Liver (tissue), 9 donors: ENCODE data around the gene CIAPIN1. TPM values are rescaled to one million over a fixed set of nuclear protein-coding genes. Genes with fewer than 3 reads are reported as not detected.

Experiments
- DNase-seq: peaks from one replicate; pipeline ENCODE4 v3.0.0-alpha.2; 2017; ENCODE audit warnings: low spot score
- H3K27ac ChIP-seq, 2 donors: one replicate each; pipeline ENCODE4 v1.7.0; 2013; ENCODE audit warnings: inconsistent platforms in 2 of 2, low read length in 2 of 2, control low read depth in 1 of 2, low read depth in 1 of 2, mild to moderate bottlenecking in 1 of 2
- H3K27me3 ChIP-seq, 4 donors: one replicate each; pipeline versions ENCODE4 v1.6.1 to v1.7.0; 2013; ENCODE audit warnings: low read length in 3 of 4, inconsistent platforms in 1 of 4, mild to moderate bottlenecking in 1 of 4, moderate library complexity in 1 of 4; ENCODE audit not compliant: control insufficient read depth in 4 of 4, insufficient read depth in 4 of 4
- H3K36me3 ChIP-seq, 4 donors: one replicate each; pipeline versions ENCODE4 v1.6.1 to v1.7.0; 2013; ENCODE audit warnings: low read length in 3 of 4, mild to moderate bottlenecking in 3 of 4, low read depth in 1 of 4, moderate library complexity in 1 of 4; ENCODE audit not compliant: control insufficient read depth in 4 of 4, insufficient read depth in 3 of 4
- H3K4me1 ChIP-seq, 4 donors: one replicate each; pipeline versions ENCODE4 v1.6.1 to v1.7.0; 2013; ENCODE audit warnings: low read length in 3 of 4, mild to moderate bottlenecking in 3 of 4, moderate library complexity in 1 of 4; ENCODE audit not compliant: control insufficient read depth in 4 of 4, insufficient read depth in 4 of 4
- H3K4me3 ChIP-seq, 3 donors: one replicate each; pipeline versions ENCODE4 v1.6.1 to v1.7.0; 2013; ENCODE audit warnings: low read length in 3 of 3, control low read depth in 1 of 3, low read depth in 1 of 3, mild to moderate bottlenecking in 1 of 3
- H3K9ac ChIP-seq, 2 donors: one replicate each; pipeline ENCODE4 v1.7.0; 2013; ENCODE audit warnings: low read length in 2 of 2, mild to moderate bottlenecking in 2 of 2, moderate library complexity in 2 of 2, control low read depth in 1 of 2, low read depth in 1 of 2
- H3K9me3 ChIP-seq, 4 donors: one replicate each; pipeline versions ENCODE4 v1.6.1 to v1.7.0; 2013; ENCODE audit warnings: low read length in 3 of 4; ENCODE audit not compliant: control insufficient read depth in 4 of 4
- EGR1 ChIP-seq, 2 donors: IDR thresholded peaks; 2 replicates each; pipeline ENCODE4 v1.6.1; 2016 to 2018; ENCODE audit warnings: antibody characterized with exemption in 2 of 2, low read depth in 2 of 2
- FOXA1 ChIP-seq: IDR thresholded peaks from 2 replicates; pipeline ENCODE4 v1.6.1; 2016; ENCODE audit warnings: antibody characterized with exemption
- FOXA2 ChIP-seq: IDR thresholded peaks from 2 replicates; pipeline ENCODE4 v1.6.1; 2016; ENCODE audit warnings: antibody characterized with exemption
- GABPA ChIP-seq, 2 donors: IDR thresholded peaks in 1 of 2; conservative IDR thresholded peaks in 1 of 2; 2 replicates each; pipeline ENCODE4 v1.6.1; 2016; ENCODE audit warnings: antibody characterized with exemption in 2 of 2, mild to moderate bottlenecking in 1 of 2, moderate library complexity in 1 of 2
- HNF4A ChIP-seq, 2 donors: conservative IDR thresholded peaks; 2 replicates each; pipeline ENCODE4 v1.6.1; 2016; ENCODE audit warnings: antibody characterized with exemption in 2 of 2, mild to moderate bottlenecking in 2 of 2
- HNF4G ChIP-seq: IDR thresholded peaks from 2 replicates; pipeline ENCODE4 v1.6.1; 2016; ENCODE audit warnings: antibody characterized with exemption
- JUND ChIP-seq, 2 donors: IDR thresholded peaks; 2 replicates each; pipeline ENCODE4 v1.6.1; 2016; ENCODE audit warnings: antibody characterized with exemption in 2 of 2
- NR2F2 ChIP-seq: IDR thresholded peaks from 2 replicates; pipeline ENCODE4 v1.6.1; 2016; ENCODE audit warnings: antibody characterized with exemption
- RAD21 ChIP-seq, 2 donors: IDR thresholded peaks; 2 replicates each; pipeline ENCODE4 v1.6.1; 2016; ENCODE audit warnings: antibody characterized with exemption in 2 of 2, mild to moderate bottlenecking in 2 of 2
- RXRA ChIP-seq, 2 donors: IDR thresholded peaks; 2 replicates each; pipeline ENCODE4 v1.6.1; 2017 to 2018; ENCODE audit warnings: antibody characterized with exemption in 2 of 2, mild to moderate bottlenecking in 1 of 2
- SP1 ChIP-seq: IDR thresholded peaks from 2 replicates; pipeline ENCODE4 v1.6.1; 2018; ENCODE audit warnings: antibody characterized with exemption, mild to moderate bottlenecking
- YY1 ChIP-seq: IDR thresholded peaks from 2 replicates; pipeline ENCODE4 v1.6.1; 2016; ENCODE audit warnings: antibody characterized with exemption, mild to moderate bottlenecking
- WGBS: extraction: QIAGEN DNeasy Blood & Tissue Kit; methylation state at CpG from one replicate; pipeline ENCODE4 v1.1.7; 2013; 5-methylcytosine and 5-hydroxymethylcytosine counted together
- polyA plus RNA-seq, 2 donors: library from polyadenylated mRNA; stranded (reverse) in 1 of 2; unstranded in 1 of 2; fragments of 200-250 nt in 1 of 2; fragments of >200 nt in 1 of 2; fragmentation: Nextera tagmentation in 1 of 2; extraction: Ambion mirVana in 1 of 2; gene quantifications; one replicate each; pipeline versions ENCODE4 v1.2.1 to v1.2.3, GENCODE V29; 2013 to 2015
- total RNA-seq, 2 donors: library from RNA; depleted of rRNA; stranded (reverse); fragments of >200 nt; gene quantifications; one replicate each; pipeline ENCODE4 v1.2.3, GENCODE V29; 2014
- TF ChIP-seq, protein P1 (sequence below): IDR thresholded peaks from 2 replicates; pipeline ENCODE4 v1.6.1; 2016; ENCODE audit warnings: antibody characterized with exemption
- TF ChIP-seq, protein P2 (sequence below): IDR thresholded peaks from 2 replicates; pipeline ENCODE4 v1.6.1; 2016; ENCODE audit warnings: antibody characterized with exemption
- TF ChIP-seq, protein P3 (sequence below): IDR thresholded peaks from 2 replicates; pipeline ENCODE4 v1.6.1; 2016; ENCODE audit warnings: antibody characterized with exemption
- TF ChIP-seq, protein P4 (sequence below): fragments of 150-350 bp; IDR thresholded peaks from 2 replicates; pipeline ENCODE4 v1.5.1; 2017; ENCODE audit warnings: improper control_type of control experiment, low read depth, low read length; ENCODE audit not compliant: missing input control
- TF ChIP-seq, protein P5 (sequence below): IDR thresholded peaks from 2 replicates; pipeline ENCODE4 v1.6.1; 2016; ENCODE audit warnings: antibody characterized with exemption, mild to moderate bottlenecking
- donor health status: healthy.
- donor health status: healthy.
- donor health status: healthy.
- donor health status: healthy.
- donor health status: healthy.

CIAPIN1 gene
- total and polyA plus RNA-seq, 4 donors: 19.5 to 32.7 (median 23.4) TPM

DNA sequence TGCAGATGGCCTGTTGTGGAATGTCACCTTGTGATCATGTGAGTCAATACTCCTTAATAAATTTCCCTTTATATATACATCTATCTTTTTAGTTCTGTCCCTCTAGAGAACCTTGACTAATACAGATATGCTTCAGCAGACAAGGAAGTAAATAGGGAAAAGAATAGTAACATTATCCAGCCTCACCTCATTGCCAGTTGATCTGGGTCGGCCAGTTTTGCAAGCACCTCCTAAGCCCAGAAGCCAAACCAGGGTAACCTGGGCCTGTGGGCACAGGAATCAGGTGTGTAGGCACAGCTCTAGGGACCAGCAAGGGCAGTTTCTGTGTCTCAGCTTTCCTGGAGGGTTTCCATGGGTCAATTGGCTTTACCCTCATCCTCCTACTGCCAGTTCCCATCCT lies 54.5 kb downstream of the CIAPIN1 start:
- Histone ChIP-seq H3K27ac (no peak overlapping the region), H3K4me1 (no peaks in the 10 kb centered on the region), H3K4me3 (no peak overlapping the region), H3K36me3 (no peaks in the 10 kb centered on the region), H3K9ac (no peak overlapping the region), H3K9me3 (no peaks in the 10 kb centered on the region), H3K27me3 (no peaks in the 10 kb centered on the region)
- DNase-seq: no peak
- TF ChIP-seq FOXA1: no peak
- TF ChIP-seq, protein P1, sequence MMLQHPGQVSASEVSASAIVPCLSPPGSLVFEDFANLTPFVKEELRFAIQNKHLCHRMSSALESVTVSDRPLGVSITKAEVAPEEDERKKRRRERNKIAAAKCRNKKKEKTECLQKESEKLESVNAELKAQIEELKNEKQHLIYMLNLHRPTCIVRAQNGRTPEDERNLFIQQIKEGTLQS: no peak
- TF ChIP-seq, protein P2, sequence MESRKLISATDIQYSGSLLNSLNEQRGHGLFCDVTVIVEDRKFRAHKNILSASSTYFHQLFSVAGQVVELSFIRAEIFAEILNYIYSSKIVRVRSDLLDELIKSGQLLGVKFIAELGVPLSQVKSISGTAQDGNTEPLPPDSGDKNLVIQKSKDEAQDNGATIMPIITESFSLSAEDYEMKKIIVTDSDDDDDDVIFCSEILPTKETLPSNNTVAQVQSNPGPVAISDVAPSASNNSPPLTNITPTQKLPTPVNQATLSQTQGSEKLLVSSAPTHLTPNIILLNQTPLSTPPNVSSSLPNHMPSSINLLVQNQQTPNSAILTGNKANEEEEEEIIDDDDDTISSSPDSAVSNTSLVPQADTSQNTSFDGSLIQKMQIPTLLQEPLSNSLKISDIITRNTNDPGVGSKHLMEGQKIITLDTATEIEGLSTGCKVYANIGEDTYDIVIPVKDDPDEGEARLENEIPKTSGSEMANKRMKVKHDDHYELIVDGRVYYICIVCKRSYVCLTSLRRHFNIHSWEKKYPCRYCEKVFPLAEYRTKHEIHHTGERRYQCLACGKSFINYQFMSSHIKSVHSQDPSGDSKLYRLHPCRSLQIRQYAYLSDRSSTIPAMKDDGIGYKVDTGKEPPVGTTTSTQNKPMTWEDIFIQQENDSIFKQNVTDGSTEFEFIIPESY: no peak
- no peak for TF ChIP-seq RXRA (IDR thresholded peaks at IDR 0.05)
- no peak for TF ChIP-seq GABPA (IDR thresholded peaks at IDR 0.05 in 1 of 2, conservative IDR thresholded peaks at IDR 0.05 in 1 of 2)
- 92% methylated on average over 1 of the region's 1 CpG for WGBS

DNA sequence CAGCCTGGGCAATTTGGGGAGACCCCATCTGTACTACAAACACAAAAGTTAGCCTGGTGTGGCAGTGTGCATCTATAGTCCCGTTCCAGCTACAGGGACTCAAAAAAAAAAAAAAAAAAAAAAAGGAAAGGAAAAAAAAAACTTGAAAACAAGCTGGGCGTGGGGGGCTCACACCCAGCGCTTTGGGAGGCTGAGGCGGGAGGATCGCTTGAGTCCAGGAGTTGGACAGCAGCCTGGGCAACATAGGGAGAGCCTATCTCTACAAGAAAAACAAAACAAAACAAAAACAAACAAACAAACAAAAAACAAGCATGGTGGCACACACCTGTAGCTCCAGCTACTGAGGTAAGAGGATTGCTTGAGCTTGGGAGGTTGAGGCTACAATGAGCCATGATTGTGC lies 55.5 kb downstream of the CIAPIN1 start:
- no peaks in the 10 kb centered on the region for H3K36me3 ChIP-seq
- no peaks in the 10 kb centered on the region for H3K4me1 ChIP-seq
- H3K9ac ChIP-seq: no peak overlapping the region
- H3K27ac ChIP-seq: no peak overlapping the region
- H3K9me3 ChIP-seq: no peaks in the 10 kb centered on the region
- 91% methylated on average over 5 of the region's 5 CpGs for WGBS
- TF ChIP-seq, protein P3, sequence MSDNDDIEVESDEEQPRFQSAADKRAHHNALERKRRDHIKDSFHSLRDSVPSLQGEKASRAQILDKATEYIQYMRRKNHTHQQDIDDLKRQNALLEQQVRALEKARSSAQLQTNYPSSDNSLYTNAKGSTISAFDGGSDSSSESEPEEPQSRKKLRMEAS: no peak
- TF ChIP-seq JUND (IDR thresholded peaks at IDR 0.05) (no peak), FOXA1 (no peak), SP1 (no peak), GABPA (IDR thresholded peaks at IDR 0.05 in 1 of 2, conservative IDR thresholded peaks at IDR 0.05 in 1 of 2) (no peak), RXRA (IDR thresholded peaks at IDR 0.05) (no peak), YY1 (no peak), HNF4G (no peak), FOXA2 (no peak), NR2F2 (no peak), RAD21 (IDR thresholded peaks at IDR 0.05) (no peak), EGR1 (IDR thresholded peaks at IDR 0.05; ENCODE audit: low read depth in 2 of 2) (no peak), HNF4A (conservative IDR thresholded peaks at IDR 0.05) (no peak)
- TF ChIP-seq, protein P1: no peak
- TF ChIP-seq, protein P2: no peak
- TF ChIP-seq, protein P4, sequence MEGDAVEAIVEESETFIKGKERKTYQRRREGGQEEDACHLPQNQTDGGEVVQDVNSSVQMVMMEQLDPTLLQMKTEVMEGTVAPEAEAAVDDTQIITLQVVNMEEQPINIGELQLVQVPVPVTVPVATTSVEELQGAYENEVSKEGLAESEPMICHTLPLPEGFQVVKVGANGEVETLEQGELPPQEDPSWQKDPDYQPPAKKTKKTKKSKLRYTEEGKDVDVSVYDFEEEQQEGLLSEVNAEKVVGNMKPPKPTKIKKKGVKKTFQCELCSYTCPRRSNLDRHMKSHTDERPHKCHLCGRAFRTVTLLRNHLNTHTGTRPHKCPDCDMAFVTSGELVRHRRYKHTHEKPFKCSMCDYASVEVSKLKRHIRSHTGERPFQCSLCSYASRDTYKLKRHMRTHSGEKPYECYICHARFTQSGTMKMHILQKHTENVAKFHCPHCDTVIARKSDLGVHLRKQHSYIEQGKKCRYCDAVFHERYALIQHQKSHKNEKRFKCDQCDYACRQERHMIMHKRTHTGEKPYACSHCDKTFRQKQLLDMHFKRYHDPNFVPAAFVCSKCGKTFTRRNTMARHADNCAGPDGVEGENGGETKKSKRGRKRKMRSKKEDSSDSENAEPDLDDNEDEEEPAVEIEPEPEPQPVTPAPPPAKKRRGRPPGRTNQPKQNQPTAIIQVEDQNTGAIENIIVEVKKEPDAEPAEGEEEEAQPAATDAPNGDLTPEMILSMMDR: no peak
- TF ChIP-seq, protein P5, sequence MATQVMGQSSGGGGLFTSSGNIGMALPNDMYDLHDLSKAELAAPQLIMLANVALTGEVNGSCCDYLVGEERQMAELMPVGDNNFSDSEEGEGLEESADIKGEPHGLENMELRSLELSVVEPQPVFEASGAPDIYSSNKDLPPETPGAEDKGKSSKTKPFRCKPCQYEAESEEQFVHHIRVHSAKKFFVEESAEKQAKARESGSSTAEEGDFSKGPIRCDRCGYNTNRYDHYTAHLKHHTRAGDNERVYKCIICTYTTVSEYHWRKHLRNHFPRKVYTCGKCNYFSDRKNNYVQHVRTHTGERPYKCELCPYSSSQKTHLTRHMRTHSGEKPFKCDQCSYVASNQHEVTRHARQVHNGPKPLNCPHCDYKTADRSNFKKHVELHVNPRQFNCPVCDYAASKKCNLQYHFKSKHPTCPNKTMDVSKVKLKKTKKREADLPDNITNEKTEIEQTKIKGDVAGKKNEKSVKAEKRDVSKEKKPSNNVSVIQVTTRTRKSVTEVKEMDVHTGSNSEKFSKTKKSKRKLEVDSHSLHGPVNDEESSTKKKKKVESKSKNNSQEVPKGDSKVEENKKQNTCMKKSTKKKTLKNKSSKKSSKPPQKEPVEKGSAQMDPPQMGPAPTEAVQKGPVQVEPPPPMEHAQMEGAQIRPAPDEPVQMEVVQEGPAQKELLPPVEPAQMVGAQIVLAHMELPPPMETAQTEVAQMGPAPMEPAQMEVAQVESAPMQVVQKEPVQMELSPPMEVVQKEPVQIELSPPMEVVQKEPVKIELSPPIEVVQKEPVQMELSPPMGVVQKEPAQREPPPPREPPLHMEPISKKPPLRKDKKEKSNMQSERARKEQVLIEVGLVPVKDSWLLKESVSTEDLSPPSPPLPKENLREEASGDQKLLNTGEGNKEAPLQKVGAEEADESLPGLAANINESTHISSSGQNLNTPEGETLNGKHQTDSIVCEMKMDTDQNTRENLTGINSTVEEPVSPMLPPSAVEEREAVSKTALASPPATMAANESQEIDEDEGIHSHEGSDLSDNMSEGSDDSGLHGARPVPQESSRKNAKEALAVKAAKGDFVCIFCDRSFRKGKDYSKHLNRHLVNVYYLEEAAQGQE: no peak
- H3K27me3 ChIP-seq: no peaks in the 10 kb centered on the region
- H3K4me3 ChIP-seq: no peak overlapping the region
- no peak for DNase-seq
